H1 (cell line): ENCODE results near the gene SORBS1. TPM values are rescaled to one million over a fixed set of nuclear protein-coding genes. Genes with fewer than 3 reads are reported as not detected.

Experiments used
- CTCF ChIA-PET: fragments of 300-600 bp; sonication (Branson Sonifier 250); formaldehyde crosslinking; loops from one replicate; lab custom pipeline; 2021; ENCODE audit not compliant: partially characterized antibody; lab: Charles Lee
- POLR2A ChIA-PET: fragments of 300-600 bp; sonication (Branson Sonifier 250); formaldehyde crosslinking; loops from one replicate; lab custom pipeline; 2021; ENCODE audit warnings: inconsistent platforms; ENCODE audit not compliant: partially characterized antibody; lab: Charles Lee
- DNase-seq, 2 experiments: peaks; one replicate each; pipeline versions ENCODE4 v3.0.0 to v3.0.0-alpha.2; 2010 to 2022; ENCODE audit warnings: low spot score in 2 of 2, low read depth in 1 of 2, mixed read lengths in 1 of 2
- FAIRE-seq: peaks from 2 replicates; lab custom pipeline; 2011; peaks lifted over from hg19 to GRCh38; lab: Jason Lieb, UNC
- H2AFZ ChIP-seq: 2 replicates; pipeline ENCODE4 v1.8.1; 2012; ENCODE audit warnings: low read length, inconsistent platforms
- H2AK5ac ChIP-seq: 2 replicates; pipeline ENCODE4 v1.6.1; 2013; ENCODE audit warnings: low read depth, low read length
- H2BK120ac ChIP-seq: replicated peaks from 2 replicates; pipeline ENCODE3; 2013; ENCODE audit warnings: low read depth, low read length, inconsistent platforms
- H2BK12ac ChIP-seq: 2 replicates; pipeline ENCODE4 v1.6.1; 2013; ENCODE audit warnings: low read depth, low read length
- H2BK15ac ChIP-seq: 2 replicates; pipeline ENCODE4 v1.6.1; 2013; ENCODE audit warnings: low read length
- H2BK20ac ChIP-seq: 2 replicates; pipeline ENCODE4 v1.6.1; 2013; ENCODE audit warnings: low read length
- H2BK5ac ChIP-seq: 2 replicates; pipeline ENCODE4 v1.6.1; 2013; ENCODE audit warnings: low read depth, low read length
- H3K14ac ChIP-seq: 2 replicates; pipeline ENCODE4 v1.6.1; 2013; ENCODE audit warnings: inconsistent platforms; ENCODE audit not compliant: insufficient read length
- H3K18ac ChIP-seq: 2 replicates; pipeline ENCODE4 v1.6.1; 2013; ENCODE audit warnings: low read length; ENCODE audit errors: extremely low read depth
- H3K23ac ChIP-seq: 2 replicates; pipeline ENCODE4 v1.6.1; 2013; ENCODE audit warnings: inconsistent platforms; ENCODE audit not compliant: insufficient read length
- H3K23me2 ChIP-seq: 2 replicates; pipeline ENCODE4 v1.6.1; 2013; ENCODE audit warnings: low read depth, low read length
- H3K27ac ChIP-seq: 2 replicates; pipeline ENCODE4 v1.6.1; 2011; ENCODE audit warnings: low read depth, low read length, inconsistent platforms
- H3K27me3 ChIP-seq, 4 experiments: replicated peaks in 1 of 4; 1 replicate in 1 of 4; 2 replicates in 3 of 4; pipeline versions ENCODE4 v1.6.1 to v1.8.1; 2011 to 2013; ENCODE audit warnings: low read length in 3 of 4, mild to moderate bottlenecking in 3 of 4, inconsistent platforms in 2 of 4, mixed read lengths in 2 of 4, moderate library complexity in 1 of 4; ENCODE audit not compliant: control insufficient read depth in 3 of 4, insufficient read depth in 3 of 4; ENCODE audit errors: extremely low read depth in 1 of 4
- H3K36me3 ChIP-seq, 4 experiments: 2 replicates each; pipeline versions ENCODE4 v1.6.1 to v1.8.1; 2011 to 2013; ENCODE audit warnings: mild to moderate bottlenecking in 4 of 4, low read length in 3 of 4, moderate library complexity in 2 of 4, control low read depth in 1 of 4, inconsistent platforms in 1 of 4; ENCODE audit not compliant: insufficient read depth in 4 of 4, control insufficient read depth in 2 of 4
- H3K4ac ChIP-seq: replicated peaks from 2 replicates; pipeline ENCODE3; 2013; ENCODE audit warnings: low read length, low read depth, mixed read lengths, inconsistent platforms; ENCODE audit not compliant: insufficient read length
- H3K4me1 ChIP-seq, 4 experiments: replicated peaks in 1 of 4; 1 replicate in 1 of 4; 2 replicates in 3 of 4; pipeline versions ENCODE4 v1.6.1 to v1.8.1; 2011 to 2013; ENCODE audit warnings: low read length in 3 of 4, inconsistent platforms in 2 of 4, mixed read lengths in 1 of 4; ENCODE audit not compliant: insufficient read depth in 4 of 4, control insufficient read depth in 3 of 4
- H3K4me2 ChIP-seq, 2 experiments: 2 replicates each; pipeline versions ENCODE4 v1.6.1 to v1.8.1; 2011 to 2013; ENCODE audit warnings: low read depth in 2 of 2, low read length in 2 of 2, control low read depth in 1 of 2, inconsistent platforms in 1 of 2, mild to moderate bottlenecking in 1 of 2; ENCODE audit not compliant: insufficient read depth in 1 of 2
- H3K4me3 ChIP-seq, 4 experiments: fragments of 200-600, 300-600 bp in 1 of 4; sonication (generic), shearing (Covaris generic), sonication (Bioruptor Twin) in 1 of 4; 2 replicates each; pipeline versions ENCODE4 v1.5.1 to v1.8.1; 2011 to 2016; ENCODE audit warnings: low read length in 4 of 4, low read depth in 3 of 4, control low read depth in 2 of 4, inconsistent platforms in 2 of 4, mild to moderate bottlenecking in 2 of 4, mixed read lengths in 1 of 4, moderate library complexity in 1 of 4; ENCODE audit not compliant: insufficient read depth in 2 of 4; ENCODE audit errors: extremely low read depth in 1 of 4
- H3K56ac ChIP-seq: replicated peaks from 2 replicates; pipeline ENCODE3; 2013; ENCODE audit warnings: low read depth, mild to moderate bottlenecking, mixed read lengths, low read length, inconsistent platforms; ENCODE audit not compliant: insufficient read length
- H3K79me1 ChIP-seq: 2 replicates; pipeline ENCODE4 v1.6.1; 2013; ENCODE audit warnings: low read depth, low read length, control low read depth
- H3K79me2 ChIP-seq, 2 experiments: 2 replicates each; pipeline versions ENCODE4 v1.6.1 to v1.8.1; 2012 to 2013; ENCODE audit warnings: low read length in 2 of 2, mild to moderate bottlenecking in 2 of 2, inconsistent platforms in 1 of 2; ENCODE audit not compliant: insufficient read depth in 2 of 2, control insufficient read depth in 1 of 2
- H3K9ac ChIP-seq, 4 experiments: replicated peaks in 1 of 4; 1 replicate in 1 of 4; 2 replicates in 3 of 4; pipeline versions ENCODE4 v1.6.1 to v1.8.1; 2011 to 2013; ENCODE audit warnings: low read depth in 3 of 4, low read length in 3 of 4, control low read depth in 2 of 4, mild to moderate bottlenecking in 2 of 4, moderate library complexity in 2 of 4, inconsistent platforms in 1 of 4; ENCODE audit errors: extremely low read depth in 1 of 4
- H3K9me3 ChIP-seq, 2 experiments: 2 replicates each; pipeline versions ENCODE4 v1.6.1 to v1.8.1; 2012 to 2013; ENCODE audit warnings: mild to moderate bottlenecking in 2 of 2, moderate library complexity in 2 of 2, control low read depth in 1 of 2, inconsistent platforms in 1 of 2, low read depth in 1 of 2, low read length in 1 of 2, mixed read lengths in 1 of 2; ENCODE audit not compliant: insufficient read depth in 2 of 2
- H4K20me1 ChIP-seq, 2 experiments: replicated peaks in 1 of 2; 2 replicates each; pipeline versions ENCODE3 to v1.8.1; 2011 to 2013; ENCODE audit warnings: inconsistent platforms in 2 of 2, low read length in 2 of 2, mild to moderate bottlenecking in 1 of 2; ENCODE audit not compliant: insufficient read depth in 2 of 2, control insufficient read depth in 1 of 2
- H4K5ac ChIP-seq: 2 replicates; pipeline ENCODE4 v1.6.1; 2013; ENCODE audit warnings: low read length, low read depth, mixed read lengths, inconsistent platforms; ENCODE audit not compliant: insufficient read length
- H4K8ac ChIP-seq: 2 replicates; pipeline ENCODE4 v1.8.0; 2013; ENCODE audit warnings: mild to moderate bottlenecking, moderate library complexity, low read length, inconsistent platforms; ENCODE audit not compliant: insufficient read depth; ENCODE audit errors: extremely low read depth
- H4K91ac ChIP-seq: replicated peaks from 2 replicates; pipeline ENCODE3; 2013; ENCODE audit warnings: low read length, mixed read lengths, inconsistent platforms; ENCODE audit not compliant: insufficient read length
- HDAC2 ChIP-seq, 2 experiments: fragments of 300-600 bp in 1 of 2; sonication (generic) in 1 of 2; IDR thresholded peaks; 2 replicates each; pipeline ENCODE4 v1.6.1; 2011 to 2012; ENCODE audit warnings: low read depth in 2 of 2, low read length in 2 of 2, mild to moderate bottlenecking in 2 of 2, moderate library complexity in 2 of 2, borderline replicate concordance in 1 of 2, inconsistent platforms in 1 of 2
- HDAC6 ChIP-seq: IDR thresholded peaks from one replicate; pipeline ENCODE4 v1.7.1; 2012; ENCODE audit warnings: low read depth, mild to moderate bottlenecking, inconsistent platforms, low read length, moderate library complexity
- PHF8 ChIP-seq: fragments of 200-600 bp; sonication (generic); conservative IDR thresholded peaks from 2 replicates; pipeline ENCODE4 v1.7.1; 2012; ENCODE audit warnings: low read depth, mild to moderate bottlenecking, inconsistent platforms, low read length, moderate library complexity
- POLR2AphosphoS5 ChIP-seq: IDR thresholded peaks from 2 replicates; pipeline ENCODE4 v1.6.1; 2011; ENCODE audit warnings: low read depth, low read length
- SIX5 ChIP-seq: IDR thresholded peaks from 2 replicates; pipeline ENCODE4 v1.6.1; 2011; ENCODE audit warnings: mild to moderate bottlenecking, low read depth, low read length
- SP1 ChIP-seq: IDR thresholded peaks from 2 replicates; pipeline ENCODE4 v1.6.1; 2011; ENCODE audit warnings: low read depth, low read length
- SRF ChIP-seq: IDR thresholded peaks from 2 replicates; pipeline ENCODE4 v1.6.1; 2011; ENCODE audit warnings: mild to moderate bottlenecking, low read depth, low read length, moderate library complexity
- TAF7 ChIP-seq: optimal IDR thresholded peaks from 2 replicates; pipeline ENCODE3; 2011; ENCODE audit warnings: low read depth, mild to moderate bottlenecking, inconsistent platforms, low read length, moderate library complexity, borderline replicate concordance
- WGBS, 2 experiments: shearing (Covaris generic) in 1 of 2; methylation state at CpG; one replicate each; pipeline versions ENCODE4 v1.1.6 to v1.1.7; 2013 to 2015; ENCODE audit warnings: low lambda C conversion rate in 2 of 2, mixed read lengths in 2 of 2, inconsistent platforms in 1 of 2, low coverage in 1 of 2, missing lambda C conversion rate in 1 of 2; ENCODE audit not compliant: insufficient replicate concordance in 2 of 2, insufficient coverage in 1 of 2, insufficient read length in 1 of 2; ENCODE audit errors: extremely low coverage in 1 of 2, missing lambda C conversion rate in 1 of 2; 5-methylcytosine and 5-hydroxymethylcytosine counted together
- polyA plus RNA-seq, 7 experiments: library from polyadenylated mRNA; depleted of rRNA in 3 of 7; stranded (reverse) in 5 of 7; unstranded in 2 of 7; fragments of >200 nt in 5 of 7; fragments of 200-250 nt in 2 of 7; gene quantifications; 1 replicate in 5 of 7; 2 replicates in 1 of 7; 4 replicates in 1 of 7; pipeline versions ENCODE4 v1.2.1 to v1.2.3, GENCODE V29; 2011 to 2013; ENCODE audit warnings: missing spikeins in 2 of 7, mixed read lengths in 2 of 7
- total RNA-seq: library from RNA; stranded (reverse); fragmentation: NEBNext Ultra II Directional; extraction: Animal tissue kit (Norgen Biotek cat#: 25700); gene quantifications from 2 replicates; pipeline ENCODE4 v1.2.1, GENCODE V29; 2021

The SORBS1 gene
- total and polyA plus RNA-seq, 2 of the 8 experiments (the other 6 are each of a cell fraction or from before 2014, with no cell fraction given): 16.0 to 35.0 TPM

DNA sequence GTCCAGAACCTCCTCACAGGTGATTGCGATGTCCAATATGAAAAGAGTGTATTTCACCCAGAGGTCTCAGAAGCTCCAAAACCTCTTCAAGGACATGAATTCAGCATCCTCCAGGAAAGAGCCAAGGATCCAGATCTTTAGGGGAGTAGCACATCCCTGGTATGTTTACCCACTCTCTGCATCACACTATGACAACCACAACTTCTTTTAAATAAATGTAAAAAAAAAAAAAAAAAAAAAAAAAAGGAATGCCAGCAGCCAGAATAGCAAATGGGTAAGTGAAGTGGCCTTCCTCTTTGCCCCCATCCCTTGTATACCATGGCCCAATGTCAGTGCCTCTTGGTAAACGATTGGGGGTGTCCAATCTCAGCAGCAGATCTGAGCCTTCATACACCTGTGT is 67.3 kb downstream of the SORBS1 start:
- Histone ChIP-seq H3K4me1 (peaks cover 0 to 7% (median under 1%) of the 10 kb centered on the region in 4 experiments; a peak in 5 of 7 replicates), H3K27me3 (no peaks in the 10 kb centered on the region), H4K8ac (no peak overlapping the region), H3K36me3 (no peaks in the 10 kb centered on the region), H2BK120ac (no peak overlapping the region), H4K5ac (no peak overlapping the region), H4K91ac (no peak overlapping the region), H3K18ac (no peak overlapping the region), H2BK5ac (no peak overlapping the region), H3K23ac (no peak overlapping the region), H3K27ac (no peak overlapping the region), H2BK20ac (no peak overlapping the region), H2BK15ac (no peak overlapping the region), H2BK12ac (peak overlapping the region; percentile 28; the same call in 1 of the 2 replicates), H3K79me2 (peaks cover 0 to 31% of the 10 kb centered on the region in 2 experiments; a peak in 3 of 4 replicates), H3K79me1 (peaks cover 2% of the 10 kb centered on the region; the same call in 1 of the 2 replicates), H3K4me2 (no peak overlapping the region), H2AK5ac (no peak overlapping the region), H3K4me3 (no peak overlapping the region), H2AFZ (no peak overlapping the region), H3K23me2 (no peaks in the 10 kb centered on the region), H3K9me3 (no peaks in the 10 kb centered on the region), H3K56ac (no peak overlapping the region), H3K4ac (no peak overlapping the region), H3K9ac (no peak overlapping the region), H4K20me1 (peaks cover 2 to 4% of the 10 kb centered on the region in 2 experiments), H3K14ac (no peak overlapping the region)
- FAIRE-seq (no peak), DNase-seq (no peak)
- CTCF ChIA-PET: interaction anchor here (0.8 to 2.1 kb wide), 5 partner anchors 9 to 106 kb away, joined by 3 to 6 read pairs (median 3); no protein-coding TSS in a partner anchor
- POLR2A ChIA-PET: interaction anchor here (0.6 to 1.7 kb wide), 2 partner anchors 11 to 79 kb away, joined by 3 read pairs; no protein-coding TSS in a partner anchor
- WGBS, 2 experiments: 97% methylated on average over 2 of the region's 2 CpGs; no CpG with 5 or more reads in 1 of the 2 experiments
- no peak for TF ChIP-seq SP1
- no peak for TF ChIP-seq TAF7
- TF ChIP-seq SRF: no peak
- TF ChIP-seq SIX5: no peak
- TF ChIP-seq PHF8: no peak
- no peak for TF ChIP-seq HDAC6
- TF ChIP-seq POLR2AphosphoS5: no peak
- TF ChIP-seq HDAC2 (IDR thresholded peaks at IDR 0.05; ENCODE audit: borderline replicate concordance in 1 of 2, low read depth in 2 of 2, low read length in 2 of 2): no peak
